Panc1 (cell line): ENCODE results near the gene TTC28.

ENCODE experiments used
- CTCF ChIP-seq: fragments of 450-650 bp; IDR thresholded peaks from 2 replicates; pipeline ENCODE4 v1.5.1; 2017; ENCODE audit warnings: mild to moderate bottlenecking
- POLR2AphosphoS5 ChIP-seq: IDR thresholded peaks from 2 replicates; pipeline ENCODE4 v1.6.1; 2012; ENCODE audit warnings: mild to moderate bottlenecking, low read depth, low read length, moderate library complexity
- REST ChIP-seq, 2 experiments: IDR thresholded peaks; 2 replicates each; pipeline ENCODE4 v1.6.1; 2011 to 2012; ENCODE audit warnings: low read depth in 2 of 2, control low read depth in 1 of 2, low read length in 1 of 2, mild to moderate bottlenecking in 1 of 2, moderate library complexity in 1 of 2; ENCODE audit not compliant: insufficient read depth in 1 of 2
- SIN3A ChIP-seq: IDR thresholded peaks from 2 replicates; pipeline ENCODE4 v1.6.1; 2012; ENCODE audit warnings: low read depth, mild to moderate bottlenecking, low read length, moderate library complexity, borderline replicate concordance; ENCODE audit not compliant: insufficient read depth
- TCF7L2 ChIP-seq: IDR thresholded peaks from 2 replicates; pipeline ENCODE4 v1.6.1; 2011; ENCODE audit warnings: mild to moderate bottlenecking, low read depth, low read length, inconsistent platforms

- no peak for TF ChIP-seq CTCF
- no peak for TF ChIP-seq REST (IDR thresholded peaks at IDR 0.05; ENCODE audit: insufficient read depth in 1 of 2, low read depth in 2 of 2, low read length in 1 of 2)
- TF ChIP-seq SIN3A, result no peak
- TF ChIP-seq POLR2AphosphoS5, result no peak
- TF ChIP-seq TCF7L2, result no peak
Measured at GRCh38 chr22:28462041-28462440, 217.6 kb downstream of the TTC28 start.
